D721Med (cell line): ENCODE results near the gene CUL7.

ENCODE experiments used
- DNase-seq: peaks from one replicate; pipeline ENCODE4 v3.0.0; 2011; ENCODE audit warnings: low spot score; ENCODE audit not compliant: insufficient read length
- FAIRE-seq: peaks from 2 replicates; lab custom pipeline; 2011; peaks lifted over from hg19 to GRCh38; lab: Jason Lieb, UNC
- CTCF ChIP-seq: IDR thresholded peaks from 2 replicates; pipeline ENCODE4 v1.5.1; 2012; ENCODE audit warnings: mild to moderate bottlenecking, control low read depth; ENCODE audit not compliant: insufficient read depth; ENCODE audit errors: missing control alignments

Gene CUL7

GRCh38 chr6:43024436-43024835 is 29.2 kb downstream of the CUL7 start:
- FAIRE-seq, result no peak
- DNase-seq, result no peak
- TF ChIP-seq CTCF, result no peak

- TF ChIP-seq CTCF, result no peak
- DNase-seq (peak; percentile 79), FAIRE-seq (no peak)
Measured at GRCh38 chr6:43021270-43022047, 32.2 kb downstream of the CUL7 start, which contains the start of gene RRP36. Gene RRP36 (plus strand): TSS chr6:43021623. CDS start chr6:43021655, 32 bp downstream.

- FAIRE-seq (no peak), DNase-seq (peak; percentile 55)
- no peak for TF ChIP-seq CTCF
Measured at GRCh38 chr6:43020847-43021246, 32.8 kb downstream of the CUL7 start.

- no peak for FAIRE-seq
- DNase-seq, result no peak
- TF ChIP-seq CTCF, result no peak
Measured at GRCh38 chr6:43020052-43020705, 33.5 kb downstream of the CUL7 start.

GRCh38 chr6:43019152-43019551 is 34.5 kb downstream of the CUL7 start:
- FAIRE-seq, result no peak
- no peak for TF ChIP-seq CTCF
- DNase-seq, result no peak

- DNase-seq, result no peak
- no peak for TF ChIP-seq CTCF
- no peak for FAIRE-seq
Measured at GRCh38 chr6:43016943-43017334, 36.7 kb downstream of the CUL7 start.

GRCh38 chr6:43016176-43016942 is 37.3 kb downstream of the CUL7 start:
- DNase-seq (no peak), FAIRE-seq (no peak)
- no peak for TF ChIP-seq CTCF
